ENCODE measurements around the gene PSMB8. TPM values are rescaled to one million over a fixed set of nuclear protein-coding genes. Genes with fewer than 3 reads are reported as not detected.

Gene PSMB8
- total and polyA plus RNA-seq, 8 donors: 37.9 to 122 (median 42.9) TPM

GRCh38 chr6:32849126-32849525 is 5.3 kb upstream of the PSMB8 start:
- TF ChIP-seq, protein P1, sequence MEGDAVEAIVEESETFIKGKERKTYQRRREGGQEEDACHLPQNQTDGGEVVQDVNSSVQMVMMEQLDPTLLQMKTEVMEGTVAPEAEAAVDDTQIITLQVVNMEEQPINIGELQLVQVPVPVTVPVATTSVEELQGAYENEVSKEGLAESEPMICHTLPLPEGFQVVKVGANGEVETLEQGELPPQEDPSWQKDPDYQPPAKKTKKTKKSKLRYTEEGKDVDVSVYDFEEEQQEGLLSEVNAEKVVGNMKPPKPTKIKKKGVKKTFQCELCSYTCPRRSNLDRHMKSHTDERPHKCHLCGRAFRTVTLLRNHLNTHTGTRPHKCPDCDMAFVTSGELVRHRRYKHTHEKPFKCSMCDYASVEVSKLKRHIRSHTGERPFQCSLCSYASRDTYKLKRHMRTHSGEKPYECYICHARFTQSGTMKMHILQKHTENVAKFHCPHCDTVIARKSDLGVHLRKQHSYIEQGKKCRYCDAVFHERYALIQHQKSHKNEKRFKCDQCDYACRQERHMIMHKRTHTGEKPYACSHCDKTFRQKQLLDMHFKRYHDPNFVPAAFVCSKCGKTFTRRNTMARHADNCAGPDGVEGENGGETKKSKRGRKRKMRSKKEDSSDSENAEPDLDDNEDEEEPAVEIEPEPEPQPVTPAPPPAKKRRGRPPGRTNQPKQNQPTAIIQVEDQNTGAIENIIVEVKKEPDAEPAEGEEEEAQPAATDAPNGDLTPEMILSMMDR (IDR thresholded peaks at IDR 0.05): no peak
- no peaks in the 10 kb centered on the region for H3K27me3 ChIP-seq
- no peak for ATAC-seq
- H3K27ac ChIP-seq: peak overlapping the region in 1 of 2 donors; percentile 28
- no peaks in the 10 kb centered on the region for H3K9me3 ChIP-seq
- DNase-seq: no peak
- H3K4me3 ChIP-seq: no peak overlapping the region
- peaks cover 11 to 74% of the 10 kb centered on the region in 2 donors for H3K4me1 ChIP-seq
- H3K36me3 ChIP-seq: peaks cover 0 to 73% of the 10 kb centered on the region in 2 donors
- intact Hi-C loops (cut with DNase I): no loop called here

DNA sequence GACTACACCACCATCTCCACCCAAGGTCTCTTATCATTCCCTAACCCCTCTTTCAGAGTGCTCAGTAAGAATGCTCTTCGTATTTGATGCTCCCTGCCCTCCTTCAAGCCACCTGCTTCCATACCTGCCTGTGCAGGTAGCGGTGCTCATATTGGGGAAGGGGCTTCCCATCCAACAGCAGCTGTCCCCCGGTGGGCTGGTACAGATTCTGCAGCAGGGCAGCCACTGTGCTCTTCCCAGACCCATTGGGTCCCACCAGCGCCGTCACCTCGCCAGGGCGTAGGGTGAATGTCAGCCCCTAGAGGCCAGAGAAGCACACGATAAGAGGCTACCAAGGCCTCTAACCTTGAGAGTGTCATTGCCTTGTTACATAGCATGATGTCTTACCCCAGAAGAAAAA is 3.9 kb upstream of the PSMB8 start:
- Histone ChIP-seq H3K4me3 (no peak overlapping the region), H3K27me3 (no peaks in the 10 kb centered on the region), H3K4me1 (peaks cover 18 to 81% of the 10 kb centered on the region in 2 donors), H3K27ac (no peak overlapping the region), H3K9me3 (no peaks in the 10 kb centered on the region), H3K36me3 (peaks cover 0 to 74% of the 10 kb centered on the region in 2 donors)
- no peak for DNase-seq
- intact Hi-C loops (cut with DNase I): no loop called here
- no peak for ATAC-seq
- TF ChIP-seq, protein P1 (IDR thresholded peaks at IDR 0.05): no peak

GRCh38 chr6:32847004-32847403 is 3.2 kb upstream of the PSMB8 start:
- DNase-seq (no peak), ATAC-seq (no peak)
- H3K4me1 ChIP-seq: peaks cover 20 to 85% of the 10 kb centered on the region in 2 donors
- TF ChIP-seq, protein P1 (IDR thresholded peaks at IDR 0.05): no peak
- no peak overlapping the region for H3K4me3 ChIP-seq
- no peaks in the 10 kb centered on the region for H3K27me3 ChIP-seq
- peaks cover 0 to 80% of the 10 kb centered on the region in 2 donors for H3K36me3 ChIP-seq
- intact Hi-C loops (cut with DNase I): no loop called here
- H3K27ac ChIP-seq: peak overlapping the region in 1 of 2 donors; percentile 1
- no peaks in the 10 kb centered on the region for H3K9me3 ChIP-seq

DNA sequence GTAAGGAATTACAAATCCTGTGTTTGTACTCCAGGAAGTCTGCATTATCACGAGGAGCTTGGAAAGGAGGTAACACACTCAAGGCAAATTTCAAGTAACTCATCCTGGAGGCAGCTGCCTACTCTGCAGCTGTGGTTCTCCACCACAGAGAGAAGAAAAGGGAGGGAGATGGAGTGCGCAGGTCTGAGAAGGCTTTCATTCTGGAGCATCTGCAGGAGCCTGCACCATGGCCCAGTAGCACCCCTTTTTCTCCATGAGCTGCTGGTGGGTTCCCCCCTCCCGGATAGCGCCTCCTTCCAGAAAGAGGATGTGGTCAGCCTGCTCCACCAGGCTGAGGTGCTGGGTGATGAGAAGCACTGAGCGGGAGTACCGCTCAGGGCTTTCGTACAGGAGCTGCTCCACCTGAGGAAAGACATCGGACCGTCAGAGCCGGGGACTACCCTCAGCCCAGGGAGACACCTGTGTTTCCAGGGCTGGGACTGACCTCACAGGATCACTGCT is 1.6 kb upstream of the PSMB8 start:
- H3K4me1 ChIP-seq: peaks cover 18 to 85% of the 10 kb centered on the region in 2 donors

GRCh38 chr6:32844839-32845383 is 1.1 kb upstream of the PSMB8 start:
- intact Hi-C loops (cut with DNase I): no loop called here
- no peaks in the 10 kb centered on the region for H3K9me3 ChIP-seq
- no peak for ATAC-seq
- peaks cover 4 to 79% of the 10 kb centered on the region in 2 donors for H3K36me3 ChIP-seq
- peak overlapping the region; percentile 97 to 98 for H3K27ac ChIP-seq
- H3K4me3 ChIP-seq: peak overlapping the region; percentile 83 to 96
- H3K4me1 ChIP-seq: peaks cover 18 to 85% of the 10 kb centered on the region in 2 donors
- no peak for DNase-seq
- no peaks in the 10 kb centered on the region for H3K27me3 ChIP-seq
- TF ChIP-seq, protein P1 (IDR thresholded peaks at IDR 0.05): no peak

More for the DNA sequence above, 1.6 kb upstream of the PSMB8 start:
- no peak for ATAC-seq
- Histone ChIP-seq H3K9me3 (no peaks in the 10 kb centered on the region), H3K27ac (peak overlapping the region; percentile 97 to 98), H3K27me3 (no peaks in the 10 kb centered on the region), H3K36me3 (peaks cover 4 to 80% of the 10 kb centered on the region in 2 donors), H3K4me3 (peak overlapping the region in 1 of 2 donors; percentile 96)
- intact Hi-C loops (cut with DNase I): no loop called here
- peak in 2 of 4 donors; percentile 60 to 83 for DNase-seq
- TF ChIP-seq, protein P1 (IDR thresholded peaks at IDR 0.05): no peak
